HG02938 (cell line): ENCODE results near the gene PRR16.

ENCODE experiments used
- ATAC-seq: cut with Tn5 transposase; IDR thresholded peaks from one replicate; pipeline ENCODE4 v1.9.1; 2021; ENCODE audit warnings: mild to moderate bottlenecking, moderate library complexity; ENCODE audit not compliant: unreplicated experiment

PRR16 gene

DNA sequence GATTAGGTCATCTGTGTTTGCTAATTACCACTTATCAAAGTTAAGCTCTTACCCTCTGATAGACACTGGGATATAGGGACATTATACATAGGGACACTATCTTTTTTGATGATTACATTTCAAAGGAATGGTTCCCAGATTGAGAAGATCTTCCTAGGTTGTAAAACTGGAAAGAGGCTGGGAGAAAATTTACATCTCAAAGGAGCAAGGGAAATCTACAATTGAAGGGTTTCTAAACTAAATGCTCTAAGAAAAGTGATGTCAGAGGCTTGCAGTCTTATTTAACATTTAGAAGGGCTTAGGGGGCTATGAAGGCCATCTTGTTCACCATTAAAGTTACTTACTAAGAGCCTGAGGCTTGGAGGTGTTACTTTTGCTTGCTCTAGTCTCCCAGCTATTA is 242.8 kb downstream of the PRR16 start:
- ATAC-seq, result no peak

DNA sequence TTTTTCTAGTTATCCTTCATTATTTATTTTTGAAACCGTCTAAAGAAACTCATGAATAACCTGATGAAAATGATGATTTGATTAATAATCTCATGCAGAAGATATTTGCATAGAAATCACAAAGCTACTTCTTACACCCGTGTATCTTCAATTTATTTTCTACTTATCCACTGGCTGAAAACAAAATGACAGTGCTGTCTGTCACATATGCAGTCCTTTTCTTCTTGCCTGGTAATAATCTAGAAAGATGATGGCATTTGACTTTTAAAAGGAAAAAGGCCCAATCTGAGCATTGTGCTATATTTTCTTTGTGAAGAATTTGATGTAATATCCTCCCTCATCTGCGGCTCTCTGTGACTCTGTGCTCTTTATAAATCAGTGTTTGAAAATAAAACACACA is 253.3 kb downstream of the PRR16 start:
- ATAC-seq, result no peak

DNA sequence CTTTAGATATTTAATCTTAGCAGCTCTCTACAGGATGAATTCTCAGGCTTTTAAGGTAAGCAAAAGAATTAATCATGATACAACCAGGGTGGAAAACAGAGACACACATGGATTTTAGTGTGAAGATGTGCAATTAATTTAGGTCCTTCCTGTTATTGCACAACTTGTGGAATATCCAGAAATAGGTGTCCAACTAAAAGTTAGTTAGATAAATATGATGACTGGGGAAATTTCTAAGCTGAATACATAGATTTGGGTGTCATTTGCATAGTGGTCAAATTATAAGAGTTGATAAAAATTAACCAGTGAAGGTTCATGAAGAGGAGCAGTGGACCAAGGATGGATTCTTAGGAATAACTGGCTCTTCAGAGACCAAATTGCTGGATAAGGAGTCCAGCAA is 266.1 kb downstream of the PRR16 start:
- ATAC-seq, result no peak

- ATAC-seq, result no peak
Measured at GRCh38 chr5:120734033-120734432, 269.9 kb downstream of the PRR16 start.

- no peak for ATAC-seq
Measured at GRCh38 chr5:120735076-120735475, 271.0 kb downstream of the PRR16 start.
